HFF-Myc (cell line): ENCODE measurements around the gene ACTC1.

ENCODE experiments used
- DNase-seq: peaks from one replicate; pipeline ENCODE4 v3.0.0-alpha.2; 2011; ENCODE audit warnings: low read depth; ENCODE audit errors: extremely low read depth
- H3K4me3 ChIP-seq: replicated peaks from 2 replicates; pipeline ENCODE4 v1.5.1; 2011; ENCODE audit warnings: low read depth, mild to moderate bottlenecking, control low read depth, low read length
- TF ChIP-seq, protein P1 (sequence below): IDR thresholded peaks from 2 replicates; pipeline ENCODE4 v1.5.1; 2012; ENCODE audit warnings: mild to moderate bottlenecking, low read depth, low read length, control low read depth; ENCODE audit errors: missing control alignments

The ACTC1 gene

DNA sequence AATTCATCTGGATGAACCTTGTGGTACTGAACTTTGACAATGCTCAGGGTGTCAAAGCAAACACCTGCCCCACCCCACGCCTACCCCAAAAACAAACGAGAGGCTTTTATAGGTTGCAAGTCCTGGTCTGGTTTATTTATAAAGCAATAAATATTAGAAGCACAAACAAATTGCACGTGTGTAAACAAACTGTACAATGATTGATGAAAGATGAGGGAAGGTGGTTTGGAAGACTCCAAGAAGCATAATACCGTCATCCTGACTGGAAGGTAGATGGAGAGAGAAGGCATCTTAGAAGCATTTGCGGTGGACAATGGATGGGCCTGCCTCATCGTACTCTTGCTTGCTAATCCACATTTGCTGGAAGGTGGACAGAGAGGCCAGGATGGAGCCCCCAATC lies 5.2 kb downstream of the ACTC1 start:
- DNase-seq: no peak
- TF ChIP-seq, protein P1, sequence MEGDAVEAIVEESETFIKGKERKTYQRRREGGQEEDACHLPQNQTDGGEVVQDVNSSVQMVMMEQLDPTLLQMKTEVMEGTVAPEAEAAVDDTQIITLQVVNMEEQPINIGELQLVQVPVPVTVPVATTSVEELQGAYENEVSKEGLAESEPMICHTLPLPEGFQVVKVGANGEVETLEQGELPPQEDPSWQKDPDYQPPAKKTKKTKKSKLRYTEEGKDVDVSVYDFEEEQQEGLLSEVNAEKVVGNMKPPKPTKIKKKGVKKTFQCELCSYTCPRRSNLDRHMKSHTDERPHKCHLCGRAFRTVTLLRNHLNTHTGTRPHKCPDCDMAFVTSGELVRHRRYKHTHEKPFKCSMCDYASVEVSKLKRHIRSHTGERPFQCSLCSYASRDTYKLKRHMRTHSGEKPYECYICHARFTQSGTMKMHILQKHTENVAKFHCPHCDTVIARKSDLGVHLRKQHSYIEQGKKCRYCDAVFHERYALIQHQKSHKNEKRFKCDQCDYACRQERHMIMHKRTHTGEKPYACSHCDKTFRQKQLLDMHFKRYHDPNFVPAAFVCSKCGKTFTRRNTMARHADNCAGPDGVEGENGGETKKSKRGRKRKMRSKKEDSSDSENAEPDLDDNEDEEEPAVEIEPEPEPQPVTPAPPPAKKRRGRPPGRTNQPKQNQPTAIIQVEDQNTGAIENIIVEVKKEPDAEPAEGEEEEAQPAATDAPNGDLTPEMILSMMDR: no peak
- H3K4me3 ChIP-seq: no peak overlapping the region

DNA sequence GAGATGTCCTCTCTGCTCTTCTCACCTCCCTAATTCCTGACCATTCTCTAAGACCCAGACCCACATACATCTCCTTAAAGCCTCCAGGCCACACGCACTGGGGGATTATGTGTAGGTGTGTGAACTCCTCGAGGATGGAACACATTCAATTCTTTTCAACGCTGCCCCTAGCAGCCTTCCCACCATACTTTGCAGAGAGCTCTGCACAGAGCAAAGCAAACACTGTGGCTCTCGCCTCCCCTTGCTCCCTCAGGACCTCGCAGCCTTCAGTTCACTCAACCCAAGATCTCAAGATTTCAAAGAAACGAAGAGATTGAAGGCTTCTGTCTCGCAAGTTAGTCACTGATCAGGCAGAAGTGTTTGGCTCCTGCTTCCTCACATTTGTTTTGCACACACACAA lies 6.0 kb downstream of the ACTC1 start:
- no peak for DNase-seq
- no peak overlapping the region for H3K4me3 ChIP-seq
- TF ChIP-seq, protein P1: no peak

DNA sequence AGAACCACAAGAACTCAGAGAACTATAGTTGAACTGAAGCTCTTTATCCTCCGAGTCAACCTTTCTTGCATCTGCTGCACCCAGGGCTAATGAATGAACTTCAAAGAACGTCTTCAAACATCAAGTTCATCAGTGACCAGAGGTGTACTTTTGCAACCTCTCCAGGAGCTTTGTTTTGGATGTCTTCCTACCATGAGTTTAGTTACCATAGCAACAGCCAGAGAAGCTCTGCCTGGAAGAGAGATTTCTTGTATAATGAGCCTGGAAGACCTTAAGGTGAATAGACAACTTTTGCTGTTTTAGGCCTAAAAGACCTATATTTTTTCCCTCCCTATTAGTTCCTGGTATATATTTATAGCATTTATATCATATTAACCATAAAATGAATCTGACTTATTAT lies 9.1 kb downstream of the ACTC1 start:
- H3K4me3 ChIP-seq: no peak overlapping the region
- DNase-seq: no peak
- TF ChIP-seq, protein P1: no peak

DNA sequence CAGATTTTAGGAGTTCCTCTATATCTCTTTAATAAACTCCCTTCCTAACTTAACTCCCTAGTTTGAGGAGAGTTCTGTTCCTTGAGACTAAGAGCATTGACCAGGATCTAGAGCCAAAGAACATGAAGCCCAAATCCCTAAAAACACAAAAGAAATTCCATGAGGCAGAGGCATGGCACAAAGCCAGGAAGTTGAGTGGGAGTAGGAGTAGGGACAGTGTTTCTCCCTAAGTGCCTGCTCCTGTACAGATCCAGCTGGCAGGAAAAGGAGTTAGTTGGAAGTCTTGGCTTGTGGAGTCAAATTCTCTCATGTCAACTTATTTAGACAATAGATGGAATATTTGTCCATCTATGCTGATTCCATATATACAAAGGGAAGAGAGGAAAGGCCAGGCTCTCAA lies 11.4 kb downstream of the ACTC1 start:
- DNase-seq: no peak
- TF ChIP-seq, protein P1: no peak

DNA sequence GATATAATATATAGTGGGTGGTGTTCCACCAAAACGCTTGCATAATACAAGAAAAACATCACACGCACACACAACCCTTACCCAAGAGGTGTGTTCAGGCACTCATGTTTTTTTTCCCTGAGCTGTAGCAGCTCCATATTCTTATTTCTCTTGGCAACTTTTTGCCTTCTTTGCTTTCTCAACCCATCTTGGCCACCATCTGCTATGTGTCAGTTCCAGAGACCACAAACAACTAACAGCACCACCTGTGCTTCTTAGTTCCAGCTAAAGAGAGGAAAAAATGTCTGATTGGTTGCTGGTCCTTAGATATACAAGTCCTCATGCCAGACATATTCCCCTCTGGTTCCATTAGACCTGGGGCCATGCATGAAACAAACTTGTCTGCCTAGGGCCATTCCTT lies 11.9 kb downstream of the ACTC1 start:
- TF ChIP-seq, protein P1: no peak

More for the DNA sequence above, 11.4 kb downstream of the ACTC1 start:
- H3K4me3 ChIP-seq: no peak overlapping the region

DNA sequence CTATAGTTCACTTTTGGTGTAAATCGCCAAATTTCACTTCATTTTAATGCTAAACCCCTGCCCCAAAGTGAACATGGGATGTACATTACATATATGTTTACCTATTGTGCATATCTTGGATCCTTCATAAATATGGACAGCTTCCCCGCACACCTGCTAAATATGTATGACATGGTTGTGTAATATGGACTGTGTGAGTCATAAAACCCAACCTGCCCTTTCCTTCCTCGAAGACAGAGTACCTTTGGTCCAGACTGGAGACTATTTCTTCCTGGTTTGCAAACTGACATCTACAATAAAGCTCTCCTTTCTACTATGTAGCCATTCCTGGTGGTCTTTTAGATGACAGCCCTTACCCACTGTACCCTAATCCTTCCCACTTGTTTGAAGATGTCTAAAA lies 12.4 kb downstream of the ACTC1 start:
- TF ChIP-seq, protein P1: no peak
- no peak for DNase-seq
- H3K4me3 ChIP-seq: no peak overlapping the region

More for the DNA sequence above, 11.9 kb downstream of the ACTC1 start:
- DNase-seq: no peak
- no peak overlapping the region for H3K4me3 ChIP-seq

DNA sequence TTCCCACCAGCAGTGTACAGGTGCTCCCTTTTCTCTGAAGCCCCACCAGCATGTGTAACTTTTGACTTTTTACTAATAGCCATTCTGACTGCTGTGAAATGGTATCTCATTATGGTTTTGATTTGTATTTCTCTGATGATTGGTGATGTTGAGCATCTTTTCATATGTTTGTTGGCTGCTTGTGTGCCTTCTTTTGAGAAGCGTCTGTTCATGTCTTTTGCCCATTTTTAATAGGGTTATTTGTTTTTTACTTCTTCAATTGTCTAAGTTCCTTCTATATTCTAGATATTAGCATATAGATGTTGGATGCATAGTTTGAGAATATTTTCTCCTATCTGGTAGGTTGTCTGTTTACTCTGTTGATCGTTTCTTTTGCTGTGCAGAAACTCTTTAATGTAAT lies 14.6 kb downstream of the ACTC1 start:
- DNase-seq: no peak
- TF ChIP-seq, protein P1: no peak
- H3K4me3 ChIP-seq: no peak overlapping the region
